Neuronal stem cell (in vitro differentiated cells): ENCODE measurements around the gene ALG2.

Experiments
- DNase-seq: peaks from one replicate; pipeline ENCODE4 v3.0.0-alpha.2; 2013; ENCODE audit warnings: low spot score
- H2AFZ ChIP-seq: one replicate; pipeline ENCODE4 v1.6.1; 2013; ENCODE audit warnings: mild to moderate bottlenecking, low read length, inconsistent platforms
- H2AK5ac ChIP-seq: 2 replicates; pipeline ENCODE4 v1.6.1; 2013; ENCODE audit warnings: low read depth, mild to moderate bottlenecking, inconsistent platforms, low read length, moderate library complexity, mixed read lengths
- H2BK120ac ChIP-seq: 2 replicates; pipeline ENCODE4 v1.6.1; 2013; ENCODE audit warnings: low read depth, mild to moderate bottlenecking, inconsistent platforms, low read length, moderate library complexity, mixed read lengths
- H2BK12ac ChIP-seq: one replicate; pipeline ENCODE4 v1.6.1; 2013; ENCODE audit warnings: low read length, inconsistent platforms
- H2BK15ac ChIP-seq: 2 replicates; pipeline ENCODE4 v1.6.1; 2013; ENCODE audit warnings: mild to moderate bottlenecking, low read length, inconsistent platforms, mixed read lengths
- H2BK5ac ChIP-seq: one replicate; pipeline ENCODE4 v1.6.1; 2013; ENCODE audit warnings: inconsistent platforms, mild to moderate bottlenecking, low read length, moderate library complexity
- H3K14ac ChIP-seq: one replicate; pipeline ENCODE4 v1.6.1; 2013; ENCODE audit warnings: low read length, inconsistent platforms
- H3K18ac ChIP-seq: 2 replicates; pipeline ENCODE4 v1.6.1; 2013; ENCODE audit warnings: low read length, inconsistent platforms
- H3K23ac ChIP-seq: 2 replicates; pipeline ENCODE4 v1.6.1; 2013; ENCODE audit warnings: low read depth, mild to moderate bottlenecking, mixed read lengths, low read length, inconsistent platforms; ENCODE audit not compliant: poor library complexity
- H3K27ac ChIP-seq: replicated peaks from 3 replicates; pipeline ENCODE4 v1.5.1; 2013; ENCODE audit warnings: low read length, inconsistent platforms
- H3K27me3 ChIP-seq, 3 experiments: 2 replicates each; pipeline ENCODE4 v1.6.1; 2013; ENCODE audit warnings: low read length in 3 of 3, mild to moderate bottlenecking in 2 of 3, inconsistent platforms in 1 of 3, low read depth in 1 of 3, mixed read lengths in 1 of 3, moderate library complexity in 1 of 3; ENCODE audit not compliant: control insufficient read depth in 3 of 3, insufficient read depth in 3 of 3
- H3K36me3 ChIP-seq, 2 donors: replicated peaks in 1 of 2; 2 replicates each; pipeline ENCODE4 v1.6.1; 2013; ENCODE audit warnings: low read length in 2 of 2; ENCODE audit not compliant: control insufficient read depth in 2 of 2, insufficient read depth in 2 of 2
- H3K4ac ChIP-seq: 2 replicates; pipeline ENCODE4 v1.6.1; 2013; ENCODE audit warnings: inconsistent platforms, mild to moderate bottlenecking, low read length, moderate library complexity
- H3K4me1 ChIP-seq, 2 donors: 1 replicate in 1 of 2; 2 replicates in 1 of 2; pipeline ENCODE4 v1.6.1; 2013; ENCODE audit warnings: low read length in 2 of 2, low read depth in 1 of 2; ENCODE audit not compliant: control insufficient read depth in 2 of 2, insufficient read depth in 1 of 2
- H3K4me2 ChIP-seq: one replicate; pipeline ENCODE4 v1.6.1; 2013; ENCODE audit warnings: mild to moderate bottlenecking, low read length, inconsistent platforms; ENCODE audit not compliant: insufficient read depth, poor library complexity, severe bottlenecking
- H3K4me3 ChIP-seq, 2 donors: 2 replicates each; pipeline ENCODE4 v1.5.1; 2013; ENCODE audit warnings: low read length in 2 of 2, mild to moderate bottlenecking in 2 of 2, inconsistent platforms in 1 of 2, moderate library complexity in 1 of 2
- H3K79me1 ChIP-seq: one replicate; pipeline ENCODE4 v1.6.1; 2013; ENCODE audit warnings: low read depth, mild to moderate bottlenecking, inconsistent platforms, low read length, moderate library complexity
- H3K9ac ChIP-seq: one replicate; pipeline ENCODE4 v1.6.1; 2013; ENCODE audit warnings: mild to moderate bottlenecking, low read depth, low read length, inconsistent platforms; ENCODE audit not compliant: poor library complexity
- H3K9me3 ChIP-seq, 2 donors: replicated peaks in 1 of 2; 2 replicates each; pipeline versions ENCODE3 to v1.6.1; 2013; ENCODE audit warnings: low read length in 2 of 2, mild to moderate bottlenecking in 2 of 2, inconsistent platforms in 1 of 2, low read depth in 1 of 2, mixed read lengths in 1 of 2, moderate library complexity in 1 of 2; ENCODE audit not compliant: control insufficient read depth in 2 of 2, insufficient read depth in 1 of 2
- H4K8ac ChIP-seq: one replicate; pipeline ENCODE4 v1.6.1; 2013; ENCODE audit warnings: low read depth, mild to moderate bottlenecking, inconsistent platforms, low read length, moderate library complexity
- H4K91ac ChIP-seq: one replicate; pipeline ENCODE4 v1.6.1; 2013; ENCODE audit warnings: low read length, low read depth, mild to moderate bottlenecking, inconsistent platforms; ENCODE audit not compliant: poor library complexity
- WGBS, 2 donors: extraction: QIAGEN DNeasy Blood & Tissue Kit; methylation state at CpG; one replicate each; pipeline ENCODE4 v1.1.7; 2013; ENCODE audit warnings: missing lambda C conversion rate in 2 of 2, mixed read lengths in 1 of 2; ENCODE audit not compliant: insufficient read length in 2 of 2, insufficient replicate concordance in 1 of 2; ENCODE audit errors: extremely low coverage in 2 of 2; 5-methylcytosine and 5-hydroxymethylcytosine counted together

ALG2 gene

GRCh38 chr9:99169982-99170761 is 51.6 kb downstream of the ALG2 start:
- peak overlapping the region; percentile 88 for H2BK5ac ChIP-seq
- no peaks in the 10 kb centered on the region for H3K79me1 ChIP-seq
- no peak overlapping the region for H3K23ac ChIP-seq
- WGBS, 2 donors = no CpG with 5 or more reads among the region's 10 CpGs
- peaks cover 0 to 4% (median 0%) of the 10 kb centered on the region in 3 experiments for H3K27me3 ChIP-seq
- peak overlapping the region; percentile 94 for H3K18ac ChIP-seq
- peak overlapping the region; percentile 90 for H2AFZ ChIP-seq
- H3K4me2 ChIP-seq = no peak overlapping the region
- peak; percentile 69 for DNase-seq
- H2BK120ac ChIP-seq = no peak overlapping the region
- no peaks in the 10 kb centered on the region for H3K9me3 ChIP-seq
- no peaks in the 10 kb centered on the region for H3K36me3 ChIP-seq
- H3K27ac ChIP-seq = peak overlapping the region; percentile 95
- peak overlapping the region in 1 of 2 donors; percentile 33 for H3K4me3 ChIP-seq
- no peak overlapping the region for H3K14ac ChIP-seq
- no peak overlapping the region for H4K8ac ChIP-seq
- no peak overlapping the region for H2BK12ac ChIP-seq
- no peak overlapping the region for H3K9ac ChIP-seq
- no peak overlapping the region for H4K91ac ChIP-seq
- H3K4me1 ChIP-seq = peaks cover 42 to 50% of the 10 kb centered on the region in 2 donors
- H2AK5ac ChIP-seq = peak overlapping the region; percentile 91
- H2BK15ac ChIP-seq = peak overlapping the region; percentile 47
- H3K4ac ChIP-seq = no peak overlapping the region

- Histone ChIP-seq H4K91ac (no peak overlapping the region), H3K18ac (no peak overlapping the region), H3K36me3 (no peaks in the 10 kb centered on the region), H3K4me2 (no peak overlapping the region), H2AK5ac (no peak overlapping the region), H2BK12ac (no peak overlapping the region), H2BK120ac (no peak overlapping the region), H3K27ac (no peak overlapping the region), H3K27me3 (peaks cover 0 to 4% (median 0%) of the 10 kb centered on the region in 3 experiments), H2BK5ac (no peak overlapping the region), H2AFZ (no peak overlapping the region), H4K8ac (no peak overlapping the region), H3K14ac (no peak overlapping the region), H3K4ac (no peak overlapping the region), H3K4me3 (no peak overlapping the region), H3K79me1 (no peaks in the 10 kb centered on the region), H3K23ac (no peak overlapping the region), H2BK15ac (no peak overlapping the region), H3K9ac (no peak overlapping the region), H3K9me3 (no peaks in the 10 kb centered on the region), H3K4me1 (peaks cover 41 to 45% of the 10 kb centered on the region in 2 donors)
- no CpG with 5 or more reads among the region's 2 CpGs for WGBS, 2 donors
- DNase-seq = no peak
These were observed 52.7 kb downstream of the ALG2 start for GRCh38 chr9:99169086-99169485.

- Histone ChIP-seq H3K4me1 (peaks cover 34 to 39% of the 10 kb centered on the region in 2 donors), H3K79me1 (no peaks in the 10 kb centered on the region), H3K27ac (no peak overlapping the region), H2BK12ac (no peak overlapping the region), H3K18ac (no peak overlapping the region), H4K91ac (no peak overlapping the region), H3K4ac (no peak overlapping the region), H3K36me3 (no peaks in the 10 kb centered on the region), H3K23ac (no peak overlapping the region), H2BK15ac (no peak overlapping the region), H4K8ac (no peak overlapping the region), H3K14ac (no peak overlapping the region), H2AFZ (no peak overlapping the region), H2BK5ac (no peak overlapping the region), H2BK120ac (no peak overlapping the region), H3K4me2 (no peak overlapping the region), H2AK5ac (no peak overlapping the region), H3K9ac (no peak overlapping the region), H3K9me3 (no peaks in the 10 kb centered on the region), H3K4me3 (no peak overlapping the region), H3K27me3 (peaks cover 0 to 4% (median 0%) of the 10 kb centered on the region in 3 experiments)
- no CpG with 5 or more reads among the region's 3 CpGs for WGBS, 2 donors
- DNase-seq = no peak
These were observed 54.0 kb downstream of the ALG2 start for GRCh38 chr9:99167694-99168093.

GRCh38 chr9:99167119-99167518 is 54.6 kb downstream of the ALG2 start:
- Histone ChIP-seq H3K18ac (no peak overlapping the region), H3K9ac (no peak overlapping the region)
- WGBS, 2 donors = no CpG with 5 or more reads among the region's 4 CpGs

More at GRCh38 chr9:99167119-99167518, 54.6 kb downstream of the ALG2 start:
- Histone ChIP-seq H3K4me2 (no peak overlapping the region), H3K23ac (no peak overlapping the region), H3K4me3 (no peak overlapping the region), H4K8ac (no peak overlapping the region), H2BK5ac (no peak overlapping the region), H3K79me1 (no peaks in the 10 kb centered on the region), H3K27ac (no peak overlapping the region), H3K4ac (no peak overlapping the region), H3K4me1 (peaks cover 29 to 35% of the 10 kb centered on the region in 2 donors), H2BK120ac (no peak overlapping the region), H2AFZ (no peak overlapping the region), H3K27me3 (peaks cover 0 to 4% (median 0%) of the 10 kb centered on the region in 3 experiments), H3K9me3 (no peaks in the 10 kb centered on the region), H2BK12ac (no peak overlapping the region), H2BK15ac (no peak overlapping the region), H3K36me3 (no peaks in the 10 kb centered on the region), H2AK5ac (no peak overlapping the region), H4K91ac (no peak overlapping the region), H3K14ac (no peak overlapping the region)
- no peak for DNase-seq
